Mesodermal cell (in vitro differentiated cells): ENCODE results near the gene TCEAL5.
"Not testable (repeated sequence)": the region's sequence is repeated elsewhere in the genome, so short reads cannot be mapped to it uniquely, and the experiment has no call there.

Experiments
- H3K27ac ChIP-seq: 2 replicates; pipeline ENCODE4 v1.7.0; 2013; ENCODE audit warnings: mild to moderate bottlenecking, low read depth, low read length, moderate library complexity; ENCODE audit not compliant: severe bottlenecking
- H3K36me3 ChIP-seq: 2 replicates; pipeline ENCODE4 v1.7.1; 2013; ENCODE audit warnings: mild to moderate bottlenecking, low read length, moderate library complexity; ENCODE audit not compliant: control insufficient read depth, insufficient read depth
- H3K4me1 ChIP-seq: one replicate; pipeline ENCODE4 v1.7.1; 2013; ENCODE audit warnings: mild to moderate bottlenecking, low read length; ENCODE audit not compliant: insufficient read depth, control insufficient read depth, poor library complexity, severe bottlenecking
- H3K4me3 ChIP-seq: 2 replicates; pipeline ENCODE4 v1.7.0; 2013; ENCODE audit warnings: low read length, control low read depth, mild to moderate bottlenecking; ENCODE audit not compliant: insufficient read depth, poor library complexity, severe bottlenecking; ENCODE audit errors: extremely low read depth
- H3K9me3 ChIP-seq: 2 replicates; pipeline ENCODE4 v1.7.1; 2013; ENCODE audit warnings: mild to moderate bottlenecking, low read length, moderate library complexity; ENCODE audit not compliant: control insufficient read depth
- WGBS, 2 experiments: methylation state at CpG; one replicate each; pipeline ENCODE4 v1.1.5; 2013; ENCODE audit warnings: missing lambda C conversion rate in 2 of 2; ENCODE audit not compliant: insufficient coverage in 2 of 2; 5-methylcytosine and 5-hydroxymethylcytosine counted together

The TCEAL5 gene

DNA sequence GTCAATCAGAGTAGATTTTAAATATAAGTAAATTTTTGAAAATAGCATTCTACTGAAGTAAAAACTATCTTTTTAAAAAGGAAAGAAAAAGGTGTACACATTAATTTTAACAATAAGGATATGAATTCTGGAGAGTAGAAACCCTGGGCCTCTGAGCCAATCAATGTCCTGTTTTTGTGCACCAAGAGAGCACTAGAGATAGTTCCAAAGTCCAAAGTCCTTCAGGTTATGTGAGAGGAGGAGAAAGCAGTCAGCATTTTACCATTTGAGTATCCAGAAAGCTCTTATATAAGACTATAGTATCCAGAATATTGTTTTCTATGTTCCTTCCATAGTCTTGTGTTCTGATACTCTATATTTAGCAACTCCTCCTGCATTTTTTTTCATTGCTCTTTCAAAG, 18.3 kb downstream of the TCEAL5 start:
- Histone ChIP-seq H3K36me3 (peaks cover 5% of the 10 kb centered on the region), H3K4me1 (no peaks in the 10 kb centered on the region), H3K27ac (no peak overlapping the region), H3K4me3 (no peak overlapping the region), H3K9me3 (no peaks in the 10 kb centered on the region)

DNA sequence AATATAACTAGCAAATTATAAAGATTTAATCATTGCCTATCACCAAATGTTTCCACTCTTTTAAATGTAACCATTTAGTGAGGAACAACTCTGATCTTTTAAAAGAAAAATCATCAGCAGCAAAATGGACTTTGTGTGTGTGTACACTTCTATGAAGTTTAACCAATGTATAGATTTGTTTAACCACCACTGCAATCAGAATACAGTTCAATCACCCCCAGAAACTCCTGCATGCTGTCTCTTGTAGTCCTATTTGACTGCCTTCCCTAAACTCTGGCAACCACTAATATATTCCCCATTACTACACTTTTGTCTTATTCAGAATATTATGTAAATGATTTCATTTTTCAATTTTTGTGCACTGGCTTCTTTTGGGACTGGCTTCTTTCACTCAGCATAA, 19.9 kb downstream of the TCEAL5 start:
- Histone ChIP-seq H3K9me3 (no peaks in the 10 kb centered on the region), H3K4me1 (peaks cover 6% of the 10 kb centered on the region), H3K27ac (no peak overlapping the region), H3K4me3 (no peak overlapping the region), H3K36me3 (peaks cover 18% of the 10 kb centered on the region)

DNA sequence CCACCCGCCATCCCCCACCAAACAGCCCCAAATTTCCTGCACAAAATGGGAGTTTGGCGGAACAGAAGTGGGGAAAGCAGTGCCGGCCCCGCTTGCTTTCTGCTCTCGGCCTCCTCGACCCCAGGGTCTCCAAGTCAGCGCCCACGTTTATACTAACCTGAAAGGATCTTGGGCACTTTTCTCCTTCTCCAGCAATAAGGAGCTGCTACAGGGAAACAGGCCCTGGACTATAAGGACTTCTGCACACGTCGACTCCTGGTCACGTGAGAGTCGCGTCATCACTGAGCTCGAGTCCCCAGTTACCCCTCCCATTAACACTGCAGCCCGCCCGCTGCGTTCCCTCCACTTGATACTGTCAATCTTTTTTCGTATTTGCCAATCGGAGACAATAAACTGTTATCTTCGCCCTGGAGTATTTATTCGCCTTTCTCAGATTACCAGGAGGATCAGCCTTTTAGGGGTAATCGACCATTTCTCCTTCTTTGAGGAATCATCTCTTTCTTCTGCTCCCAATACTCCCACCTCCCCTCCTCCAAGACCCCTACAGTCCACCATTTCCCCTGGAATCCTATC, 21.5 kb downstream of the TCEAL5 start, which contains the start of gene TCEAL8:
Gene TCEAL8, minus strand, starts transcription at position 235 of the 573 bp plus-strand sequence. CDS start 1,176 bp downstream, outside the sequence.
- no peaks in the 10 kb centered on the region for H3K9me3 ChIP-seq
- H3K27ac ChIP-seq = peak within 1 kb of the TSS; percentile 93
- WGBS, 2 experiments = 0% methylated on average over 8 to 14 of the region's 22 CpGs
- peaks cover 20% of the 10 kb centered on the region for H3K36me3 ChIP-seq
- peak within 1 kb of the TSS; percentile 61 for H3K4me3 ChIP-seq
- H3K4me1 ChIP-seq = peaks cover 15% of the 10 kb centered on the region

DNA sequence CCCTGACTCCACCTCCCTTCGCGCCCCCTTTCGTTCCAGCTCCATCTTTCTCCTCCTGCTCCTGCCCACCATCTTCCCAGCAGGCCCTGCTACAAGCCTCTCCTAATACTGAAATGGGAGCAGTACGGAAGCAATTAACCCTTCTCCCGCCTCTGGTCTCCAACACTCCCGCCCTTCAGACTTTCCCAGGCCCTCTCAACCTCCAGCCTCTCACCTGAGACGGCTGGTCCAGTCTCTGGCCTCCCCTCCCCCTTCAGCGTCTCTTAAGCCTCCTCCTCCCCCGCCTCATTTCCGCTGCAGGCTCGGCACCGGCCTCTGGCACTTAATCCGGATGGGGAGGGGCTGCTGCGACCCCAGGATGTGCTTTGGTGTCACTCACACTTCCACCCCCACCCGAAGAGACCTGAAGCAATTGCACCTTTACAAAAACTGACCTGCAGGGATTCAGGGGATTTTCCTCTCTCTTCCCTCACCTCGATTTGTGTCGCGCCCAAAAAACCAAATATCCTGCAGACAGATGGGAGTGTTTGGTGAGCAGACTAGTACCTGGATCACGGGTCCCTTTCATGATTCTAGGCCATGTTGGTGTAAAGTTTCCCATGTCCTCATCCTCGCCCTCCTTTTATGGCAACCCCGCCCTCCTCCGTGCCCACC, 22.3 kb downstream of the TCEAL5 start:
- Histone ChIP-seq H3K4me1 (peaks cover 15% of the 10 kb centered on the region), H3K9me3 (no peaks in the 10 kb centered on the region), H3K4me3 (peak overlapping the region; percentile 61), H3K27ac (peak overlapping the region; percentile 93), H3K36me3 (peaks cover 20% of the 10 kb centered on the region)
- WGBS, 2 experiments = 0% methylated on average over 2 to 4 of the region's 22 CpGs

DNA sequence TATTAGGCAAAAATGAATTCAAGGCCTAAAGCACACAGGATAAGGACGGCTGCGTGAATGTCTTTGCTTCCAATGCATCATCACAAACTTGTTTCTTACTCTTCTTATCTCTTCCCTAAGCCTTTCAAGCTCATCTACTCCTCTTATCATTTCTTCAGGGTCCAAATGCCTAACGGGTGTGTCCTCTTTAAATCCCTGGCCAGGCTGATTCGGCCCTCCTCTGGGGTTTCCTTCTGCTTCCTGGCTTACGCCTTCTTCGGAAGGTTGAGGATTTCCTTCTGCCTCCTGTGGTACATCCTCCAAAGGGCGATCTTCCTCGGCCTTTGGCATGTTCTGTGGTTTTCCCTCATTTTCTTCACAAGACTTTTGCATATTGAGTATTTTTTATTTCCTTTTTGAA, 22.9 kb downstream of the TCEAL5 start:
- WGBS, 2 experiments = 0 to 56% methylated on average over 2 to 4 of the region's 8 CpGs
- H3K36me3 ChIP-seq = peaks cover 20% of the 10 kb centered on the region
- H3K9me3 ChIP-seq = no peaks in the 10 kb centered on the region
- H3K4me1 ChIP-seq = peaks cover 15% of the 10 kb centered on the region
- H3K27ac ChIP-seq = peak overlapping the region; percentile 93
- peak overlapping the region; percentile 61 for H3K4me3 ChIP-seq

DNA sequence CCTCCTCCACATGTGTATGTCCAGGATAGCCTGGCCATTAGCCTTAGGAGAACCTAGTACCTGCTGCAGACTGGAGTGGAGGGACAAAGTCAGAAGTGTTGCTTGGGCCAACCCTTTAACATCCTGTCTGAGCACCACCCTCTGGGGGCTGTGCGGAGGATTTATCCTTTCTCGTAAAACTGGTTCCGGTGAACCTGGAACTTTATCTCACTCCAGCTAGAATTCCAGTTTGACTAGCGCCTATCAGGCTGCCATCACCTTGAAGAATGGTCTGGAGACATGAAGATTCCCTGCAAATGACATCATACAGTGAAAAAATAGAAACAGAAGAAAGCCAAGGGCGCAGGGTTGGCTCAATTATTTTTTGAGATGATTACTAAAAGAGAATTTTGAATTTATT, 25.6 kb downstream of the TCEAL5 start:
- 80% methylated on average over 1 to 2 of the region's 5 CpGs for WGBS, 2 experiments
- H3K27ac ChIP-seq = no peak overlapping the region
- H3K4me1 ChIP-seq = peaks cover 15% of the 10 kb centered on the region
- H3K36me3 ChIP-seq = peaks cover 20% of the 10 kb centered on the region
- H3K9me3 ChIP-seq = no peaks in the 10 kb centered on the region
- no peak overlapping the region for H3K4me3 ChIP-seq

DNA sequence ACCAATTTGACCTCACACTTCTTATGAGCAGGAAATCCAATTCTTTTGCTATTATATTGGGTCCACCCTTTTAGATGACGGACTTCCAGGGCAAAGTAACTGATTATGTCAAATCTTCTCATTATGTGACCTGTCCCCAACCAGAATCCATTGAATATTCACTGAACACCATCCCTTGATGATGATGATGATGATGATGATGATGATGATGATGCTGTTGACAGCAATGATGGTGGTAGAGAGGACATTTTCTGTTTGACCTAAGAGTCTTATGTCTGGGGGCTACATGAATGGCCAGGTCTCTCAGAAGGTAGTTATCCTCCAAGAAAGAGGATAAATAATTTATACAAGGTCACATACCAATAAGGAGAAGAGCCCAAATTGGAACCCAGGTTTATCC, 26.7 kb downstream of the TCEAL5 start:
- WGBS, 2 experiments = no CpG with 5 or more reads among the region's 1 CpG
- Histone ChIP-seq H3K36me3 (peaks cover 20% of the 10 kb centered on the region), H3K27ac (no peak overlapping the region), H3K4me1 (peaks cover 15% of the 10 kb centered on the region), H3K4me3 (no peak overlapping the region), H3K9me3 (no peaks in the 10 kb centered on the region)

DNA sequence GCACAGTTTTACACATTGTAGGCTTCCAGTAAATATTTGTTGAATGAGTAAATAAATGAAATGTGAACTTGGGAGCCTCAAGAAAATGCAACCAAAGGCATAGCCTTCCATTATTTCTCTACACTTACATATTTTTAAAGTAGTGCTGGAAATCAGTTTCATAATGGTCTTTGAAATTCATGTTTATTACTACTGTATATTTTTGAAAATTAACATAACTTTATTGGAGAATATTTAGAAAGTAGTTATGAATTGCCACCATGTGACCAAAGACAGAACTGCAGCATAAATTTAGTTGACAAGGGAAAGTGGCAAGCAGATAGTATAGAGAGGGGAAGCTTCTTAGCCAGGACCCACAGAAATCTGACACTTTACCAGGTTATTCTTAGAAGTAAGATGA, 28.0 kb downstream of the TCEAL5 start:
- Histone ChIP-seq H3K4me3 (no peak overlapping the region), H3K9me3 (no peaks in the 10 kb centered on the region), H3K27ac (no peak overlapping the region), H3K36me3 (peaks cover 17% of the 10 kb centered on the region), H3K4me1 (peaks cover 15% of the 10 kb centered on the region)

DNA sequence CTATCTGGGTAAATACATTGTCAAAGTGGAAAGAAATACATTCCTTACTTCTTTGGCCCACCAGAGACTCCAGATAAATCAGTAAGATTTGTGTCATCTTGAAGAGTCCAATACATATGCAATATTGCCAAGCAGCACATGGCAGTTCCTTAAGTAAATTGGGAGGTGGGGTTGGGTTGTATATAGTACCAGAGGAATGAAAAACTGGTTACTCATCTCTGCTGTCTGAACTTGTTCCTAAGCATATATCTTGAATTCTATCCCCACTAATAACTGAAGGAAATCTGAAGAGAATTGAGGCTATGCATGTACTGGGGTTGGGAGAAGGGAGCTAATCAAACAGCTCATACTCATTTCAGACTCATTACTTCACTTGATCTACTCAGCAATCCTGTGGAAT, 36.4 kb downstream of the TCEAL5 start:
- no peaks in the 10 kb centered on the region for H3K4me1 ChIP-seq
- H3K4me3 ChIP-seq = no peak overlapping the region
- H3K27ac ChIP-seq = no peak overlapping the region
- H3K9me3 ChIP-seq = no peaks in the 10 kb centered on the region
- H3K36me3 ChIP-seq = no peaks in the 10 kb centered on the region

DNA sequence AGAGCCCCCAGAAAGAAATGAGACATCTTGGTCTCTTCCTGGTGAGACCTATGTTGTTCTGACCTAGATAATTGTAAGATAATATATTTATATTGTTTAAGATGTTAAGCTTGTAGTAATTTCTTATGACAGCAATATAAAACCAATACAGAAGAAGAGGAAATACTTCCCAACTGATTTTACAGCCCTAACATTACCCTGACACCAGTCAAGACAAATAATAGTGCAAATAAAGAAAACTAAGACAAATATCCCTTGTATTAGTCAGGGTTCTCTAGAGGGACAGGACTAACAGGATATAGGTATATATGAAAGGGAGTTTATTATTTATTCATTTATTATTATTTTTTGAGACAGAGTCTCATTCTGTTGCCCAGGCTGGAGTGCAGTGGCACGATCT, 40.3 kb downstream of the TCEAL5 start:
- H3K4me3 ChIP-seq = no peak overlapping the region
- H3K4me1 ChIP-seq = no peaks in the 10 kb centered on the region
- no peaks in the 10 kb centered on the region for H3K36me3 ChIP-seq
- WGBS, 2 experiments = 100% methylated on average over 1 of the region's 1 CpG; no CpG with 5 or more reads in 1 of the 2 experiments
- H3K9me3 ChIP-seq = no peaks in the 10 kb centered on the region
- no peak overlapping the region for H3K27ac ChIP-seq

DNA sequence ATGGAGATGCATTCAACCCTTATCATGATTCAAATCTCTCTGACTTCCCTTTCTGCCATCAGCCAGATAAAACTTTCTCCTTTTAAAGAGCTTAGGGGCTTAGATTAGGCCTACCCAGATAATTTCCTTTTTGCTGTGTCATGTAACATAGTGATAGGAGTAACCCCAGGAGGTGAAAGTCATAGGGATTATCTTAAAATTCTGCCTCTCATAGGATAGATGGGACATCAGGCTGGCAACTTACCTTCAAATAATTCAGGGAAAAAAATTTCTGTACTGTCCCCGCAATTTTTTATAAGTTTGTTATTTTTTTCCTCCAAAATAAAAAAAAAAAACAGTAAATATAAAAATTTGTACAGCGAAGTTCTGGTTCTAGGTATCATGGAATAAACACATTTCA, 40.9 kb downstream of the TCEAL5 start:
- H3K4me1 ChIP-seq, H3K4me3 ChIP-seq, H3K36me3 ChIP-seq, H3K9me3 ChIP-seq, H3K27ac ChIP-seq: not testable (repeated sequence)
- WGBS, 2 experiments = no CpG with 5 or more reads among the region's 2 CpGs
